PFSK-1 (cell line): Measurements from ENCODE around the gene MAPKAPK2.

ENCODE experiments used
- POLR2AphosphoS5 ChIP-seq: IDR thresholded peaks from 2 replicates; pipeline ENCODE4 v1.6.1; 2012; ENCODE audit warnings: low read depth, mild to moderate bottlenecking, control low read depth, low read length, moderate library complexity
- SIN3A ChIP-seq: IDR thresholded peaks from 2 replicates; pipeline ENCODE4 v1.6.1; 2012; ENCODE audit warnings: mild to moderate bottlenecking, low read length, moderate library complexity, borderline replicate concordance; ENCODE audit not compliant: insufficient read depth
- TAF1 ChIP-seq: IDR thresholded peaks from 2 replicates; pipeline ENCODE4 v1.6.1; 2012; ENCODE audit warnings: low read length, control low read depth, borderline replicate concordance; ENCODE audit not compliant: insufficient read depth

DNA sequence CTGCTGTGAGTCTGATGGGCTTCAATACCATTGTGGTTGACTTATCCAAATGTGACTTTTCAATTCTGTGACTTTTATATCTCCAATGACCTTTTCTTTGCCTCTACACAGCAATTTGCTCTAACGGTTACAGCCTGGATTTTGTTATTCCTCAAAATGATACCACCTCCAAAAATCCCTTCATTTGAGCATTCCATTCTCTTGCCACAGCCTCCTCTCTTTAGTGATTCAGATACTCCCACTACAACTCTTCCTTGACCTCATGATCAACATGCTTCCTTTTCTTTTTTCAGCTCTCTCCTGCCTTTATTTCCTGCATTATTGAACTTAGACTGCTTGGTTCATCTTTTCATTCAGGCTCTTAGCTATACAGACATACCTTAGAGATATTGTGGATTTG lies 69.3 kb downstream of the MAPKAPK2 start:
- TF ChIP-seq SIN3A (no peak), POLR2AphosphoS5 (no peak), TAF1 (no peak)
